CD4-positive, alpha-beta T cell (primary cell): ENCODE data around the gene GRM8. TPM values are rescaled to one million over a fixed set of nuclear protein-coding genes. Genes with fewer than 3 reads are reported as not detected.
"Not testable (repeated sequence)": the region's sequence is repeated elsewhere in the genome, so short reads cannot be mapped to it uniquely, and the experiment has no call there.

Experiments
- ATAC-seq: fragments of 200-7000 bp; cut with Tn5 transposase; one replicate; pipeline ENCODE4 v1.10.0; 2022; ENCODE audit warnings: mild to moderate bottlenecking; ENCODE audit not compliant: poor library complexity
- CTCF ChIA-PET: fragments of 350-600 bp; sonication (Branson Sonifier 250); formaldehyde crosslinking; loops from one replicate; lab custom pipeline; 2021; ENCODE audit warnings: antibody characterized with exemption, inconsistent platforms; lab: Charles Lee
- POLR2A ChIA-PET: fragments of 350-600 bp; sonication (Branson Sonifier 250); formaldehyde crosslinking; loops from one replicate; lab custom pipeline; 2021; ENCODE audit warnings: antibody characterized with exemption, inconsistent platforms; lab: Charles Lee
- DNase-seq, 14 experiments: peaks; one replicate each; pipeline ENCODE4 v3.0.0-alpha.2; 2013 to 2020; ENCODE audit warnings: mixed read lengths in 2 of 14
- H3K27ac ChIP-seq, 2 donors: one replicate each; pipeline versions ENCODE4 v1.5.1 to v1.7.0; 2013; ENCODE audit warnings: low read length in 2 of 2, low read depth in 1 of 2, mild to moderate bottlenecking in 1 of 2
- H3K27me3 ChIP-seq, 2 experiments: 1 replicate in 1 of 2; 2 replicates in 1 of 2; pipeline versions ENCODE4 v1.6.1 to v1.7.0; 2013; ENCODE audit warnings: low read length in 2 of 2, control low read depth in 1 of 2, mild to moderate bottlenecking in 1 of 2, moderate library complexity in 1 of 2; ENCODE audit not compliant: insufficient read depth in 2 of 2, control insufficient read depth in 1 of 2
- H3K36me3 ChIP-seq: one replicate; pipeline ENCODE4 v1.6.1; 2013; ENCODE audit warnings: low read length, control low read depth; ENCODE audit not compliant: insufficient read depth
- H3K4me1 ChIP-seq: one replicate; pipeline ENCODE4 v1.6.1; 2013; ENCODE audit warnings: low read length, control low read depth; ENCODE audit not compliant: insufficient read depth
- H3K4me3 ChIP-seq: one replicate; pipeline ENCODE4 v1.5.1; 2013; ENCODE audit warnings: mild to moderate bottlenecking, low read length, moderate library complexity
- H3K9me3 ChIP-seq, 2 experiments: 1 replicate in 1 of 2; 2 replicates in 1 of 2; pipeline versions ENCODE4 v1.6.1 to v1.7.0; 2013; ENCODE audit warnings: low read length in 2 of 2, mild to moderate bottlenecking in 2 of 2, control low read depth in 1 of 2, moderate library complexity in 1 of 2; ENCODE audit not compliant: control insufficient read depth in 1 of 2, insufficient read depth in 1 of 2
- H3K27ac Mint-ChIP-seq: one replicate; pipeline ENCODE4 v1.8.0; 2020; ENCODE audit warnings: mixed read lengths
- H3K27me3 Mint-ChIP-seq: one replicate; pipeline ENCODE4 v1.8.0; 2021; ENCODE audit warnings: mixed read lengths
- H3K36me3 Mint-ChIP-seq: one replicate; pipeline ENCODE4 v1.8.0; 2021; ENCODE audit warnings: low read depth, mixed read lengths
- H3K4me1 Mint-ChIP-seq: one replicate; pipeline ENCODE4 v1.8.0; 2021; ENCODE audit warnings: low read depth, mixed read lengths
- H3K4me3 Mint-ChIP-seq: one replicate; pipeline ENCODE4 v1.8.0; 2020; ENCODE audit warnings: mild to moderate bottlenecking, mixed read lengths
- H3K9me3 Mint-ChIP-seq: one replicate; pipeline ENCODE4 v1.8.0; 2020; ENCODE audit warnings: mixed read lengths
- CTCF ChIP-seq: fragments of 200-600 bp; IDR thresholded peaks from one replicate; pipeline ENCODE4 v1.8.0; 2022; ENCODE audit warnings: antibody characterized with exemption, mild to moderate bottlenecking
- intact Hi-C, 2 experiments: fragments of 100-400 bp; cut with DNase I in 1 of 2; cut with micrococcal nuclease in 1 of 2; formaldehyde crosslinking; loops; one replicate each; pipeline versions ENCODE4 v1.15.1 to v1.9.0; 2023 to 2025; cut with DNase I, micrococcal nuclease
- total RNA-seq, 174 experiments: library from RNA in 2 of 174; stranded (reverse) in 2 of 174; gene quantifications; one replicate each; pipeline ENCODE4 v1.2.3 and lab custom pipeline; 2021 to 2026

GRM8 gene
- total RNA-seq, 2 experiments from 2014 or later, result not detected

DNA sequence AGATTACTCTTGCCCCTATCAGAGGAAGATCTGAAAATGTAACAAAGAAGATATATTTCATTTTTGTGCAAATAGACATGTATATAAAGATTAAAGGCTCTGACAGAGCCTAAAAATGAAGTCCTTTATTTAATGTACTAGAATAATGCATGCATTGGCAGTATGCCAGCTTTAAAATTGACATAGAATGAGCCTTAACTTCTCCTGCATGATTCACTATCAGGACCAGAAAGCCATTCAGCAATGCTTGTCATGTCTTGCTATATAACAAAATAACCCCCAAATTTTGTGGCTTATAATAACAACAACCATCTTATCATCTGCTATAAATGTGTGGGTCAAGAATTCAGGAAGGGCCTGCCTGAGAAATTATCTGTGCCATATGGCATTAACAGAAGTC is 411.9 kb downstream of the GRM8 start:
- ChIA-PET POLR2A (no interaction called here), CTCF (no interaction called here)
- no peak overlapping the region for H3K27ac ChIP-seq
- no peaks in the 10 kb centered on the region for H3K27me3 ChIP-seq
- Mint-ChIP-seq H3K36me3 (no peaks in the 10 kb centered on the region), H3K27ac (no peak overlapping the region), H3K4me1 (no peaks in the 10 kb centered on the region), H3K4me3 (no peak overlapping the region), H3K9me3 (no peaks in the 10 kb centered on the region), H3K27me3 (peaks cover 9% of the 10 kb centered on the region)
- ATAC-seq (no peak), DNase-seq (no peak)
- no peak for TF ChIP-seq CTCF
- H3K36me3 ChIP-seq, result no peaks in the 10 kb centered on the region
- H3K4me1 ChIP-seq, result no peaks in the 10 kb centered on the region
- H3K4me3 ChIP-seq, result no peak overlapping the region
- H3K9me3 ChIP-seq, result no peaks in the 10 kb centered on the region
- intact Hi-C loops, result no loop called here

GRCh38 chr7:126839624-126840023 is 413.1 kb downstream of the GRM8 start:
- no peak for DNase-seq
- Histone ChIP-seq H3K36me3 (no peaks in the 10 kb centered on the region), H3K9me3 (no peaks in the 10 kb centered on the region), H3K27me3 (no peaks in the 10 kb centered on the region), H3K4me3 (no peak overlapping the region), H3K4me1 (no peaks in the 10 kb centered on the region), H3K27ac (no peak overlapping the region)
- Mint-ChIP-seq H3K9me3 (no peaks in the 10 kb centered on the region), H3K4me3 (no peak overlapping the region), H3K4me1 (no peaks in the 10 kb centered on the region), H3K27me3 (peaks cover 9% of the 10 kb centered on the region), H3K27ac (no peak overlapping the region), H3K36me3 (no peaks in the 10 kb centered on the region)
- POLR2A ChIA-PET, result no interaction called here
- CTCF ChIA-PET, result no interaction called here
- ATAC-seq, result no peak
- no peak for TF ChIP-seq CTCF
- intact Hi-C loops, result no loop called here

GRCh38 chr7:126838194-126838593 is 414.5 kb downstream of the GRM8 start:
- Mint-ChIP-seq H3K4me3 (no peak overlapping the region), H3K36me3 (no peaks in the 10 kb centered on the region), H3K4me1 (no peaks in the 10 kb centered on the region), H3K9me3 (no peaks in the 10 kb centered on the region), H3K27ac (no peak overlapping the region), H3K27me3 (peaks cover 9% of the 10 kb centered on the region)
- no peaks in the 10 kb centered on the region for H3K9me3 ChIP-seq
- ChIA-PET CTCF (no interaction called here), POLR2A (no interaction called here)
- no peak overlapping the region for H3K27ac ChIP-seq
- H3K36me3 ChIP-seq, result no peaks in the 10 kb centered on the region
- no peak for TF ChIP-seq CTCF
- no peaks in the 10 kb centered on the region for H3K27me3 ChIP-seq
- no peak for ATAC-seq
- no peaks in the 10 kb centered on the region for H3K4me1 ChIP-seq
- intact Hi-C loops, result no loop called here
- no peak overlapping the region for H3K4me3 ChIP-seq
- no peak for DNase-seq

GRCh38 chr7:126831241-126831640 is 421.5 kb downstream of the GRM8 start:
- H3K27me3 ChIP-seq, intact Hi-C loops, H3K27ac ChIP-seq, H3K27me3 Mint-ChIP-seq, H3K4me1 ChIP-seq, H3K36me3 Mint-ChIP-seq, H3K4me1 Mint-ChIP-seq, H3K9me3 Mint-ChIP-seq, DNase-seq, H3K36me3 ChIP-seq, H3K4me3 Mint-ChIP-seq, H3K9me3 ChIP-seq, H3K4me3 ChIP-seq, POLR2A ChIA-PET, H3K27ac Mint-ChIP-seq, ATAC-seq: not testable (repeated sequence)
- CTCF ChIA-PET, result interaction anchor here (0.7 kb wide), 1 partner anchor 116 kb away, joined by 3 read pairs; no protein-coding TSS in a partner anchor
